Hypothalamus (tissue), 51 donors: ENCODE measurements around the gene MEP1B.
"Not testable (repeated sequence)": the region's sequence is repeated elsewhere in the genome, so short reads cannot be mapped to it uniquely, and the experiment has no call there.

ENCODE experiments used
- DNase-seq, 51 donors: peaks; one replicate each; lab custom pipeline; 2025; lab: John Stamatoyannopoulos, UW

The MEP1B gene

DNA sequence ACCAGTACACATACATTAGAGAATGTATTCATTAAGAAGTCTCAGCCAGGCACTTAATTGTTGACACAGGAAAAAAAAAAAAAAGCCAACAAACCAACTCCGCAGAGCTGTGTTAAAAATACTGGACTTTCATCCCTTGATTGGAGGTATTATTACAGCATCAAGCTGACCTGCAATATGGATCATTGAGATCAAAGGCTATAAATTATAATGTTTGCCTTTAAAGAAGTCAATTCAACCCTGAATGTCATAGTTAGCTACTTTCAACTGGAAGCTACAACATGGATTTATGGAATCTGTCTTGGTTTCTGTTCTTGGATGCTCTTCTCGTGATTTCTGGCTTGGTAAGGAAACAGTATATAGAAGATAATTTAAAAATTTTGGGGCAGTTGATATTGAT lies at the start of gene MEP1B:
Gene MEP1B, plus strand, starts transcription at position 250 of the 400 bp plus-strand sequence. Its CDS starts 32 bp downstream, at position 282.
- DNase-seq, result no peak

DNA sequence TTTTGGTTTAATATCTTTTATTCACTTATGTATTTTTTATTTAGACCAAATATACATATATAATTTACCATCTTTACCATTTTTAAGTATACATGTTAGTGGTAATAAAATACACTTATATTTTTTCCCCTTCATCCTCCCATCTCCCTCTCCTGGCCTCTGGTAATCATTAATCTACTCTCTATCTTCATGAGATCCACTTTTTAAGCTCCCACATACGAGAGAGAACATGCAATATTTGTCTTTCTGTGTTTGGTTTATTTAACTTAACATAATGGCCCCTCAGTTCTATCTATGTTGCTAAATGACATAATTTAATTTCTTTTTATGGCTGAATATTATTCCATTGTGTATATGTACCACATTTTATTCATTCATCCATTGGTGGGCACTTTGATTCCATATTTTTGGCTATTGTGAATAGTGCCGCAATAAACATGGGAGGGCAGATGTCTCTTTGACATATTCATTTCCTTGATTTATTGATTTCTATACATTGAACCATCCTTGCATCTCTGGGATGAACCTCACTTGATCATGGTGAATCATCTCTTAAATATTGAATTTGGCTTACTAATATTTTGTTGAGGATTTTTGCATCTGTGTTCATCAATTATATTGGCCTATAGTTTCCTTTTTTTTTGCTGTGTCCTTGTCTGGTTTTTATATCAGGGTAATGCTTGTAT lies 41.5 kb upstream of the MEP1B start:
- no peak for DNase-seq

DNA sequence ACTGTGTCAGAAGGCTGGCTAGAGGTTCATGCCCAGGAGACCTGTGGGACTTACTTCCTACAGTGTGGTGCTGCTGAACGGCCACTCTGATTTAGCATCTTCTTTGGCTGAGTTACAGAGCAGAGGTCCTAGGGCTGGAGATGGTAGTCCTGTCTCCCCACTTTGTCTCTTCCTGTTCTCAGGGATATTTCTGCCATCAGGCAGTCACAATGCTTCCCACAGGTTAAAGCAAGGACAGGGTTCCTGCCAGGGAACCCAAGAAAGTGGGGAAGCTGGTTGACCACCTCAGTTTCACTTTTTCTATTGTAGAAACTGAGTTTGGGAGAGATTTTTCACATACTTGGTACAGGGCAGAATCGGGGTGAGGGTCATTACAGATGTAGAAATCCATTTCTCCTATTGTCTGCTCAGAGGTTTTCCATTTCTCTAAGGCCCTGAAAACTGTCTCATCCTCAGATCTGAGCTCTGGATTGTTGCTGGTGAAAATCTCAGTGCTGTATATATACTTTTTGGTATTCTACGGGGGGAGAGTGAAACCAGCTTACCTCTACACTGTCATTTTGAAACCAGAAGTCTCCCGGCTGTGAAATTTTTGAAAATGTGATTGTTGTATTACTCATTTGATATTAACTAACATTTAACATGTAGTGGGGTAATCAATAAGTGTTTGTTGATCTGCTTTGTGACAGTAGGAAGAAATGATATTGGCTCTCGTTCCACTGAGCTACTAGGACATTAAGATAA lies 37.0 kb upstream of the MEP1B start:
- DNase-seq, result no peak

DNA sequence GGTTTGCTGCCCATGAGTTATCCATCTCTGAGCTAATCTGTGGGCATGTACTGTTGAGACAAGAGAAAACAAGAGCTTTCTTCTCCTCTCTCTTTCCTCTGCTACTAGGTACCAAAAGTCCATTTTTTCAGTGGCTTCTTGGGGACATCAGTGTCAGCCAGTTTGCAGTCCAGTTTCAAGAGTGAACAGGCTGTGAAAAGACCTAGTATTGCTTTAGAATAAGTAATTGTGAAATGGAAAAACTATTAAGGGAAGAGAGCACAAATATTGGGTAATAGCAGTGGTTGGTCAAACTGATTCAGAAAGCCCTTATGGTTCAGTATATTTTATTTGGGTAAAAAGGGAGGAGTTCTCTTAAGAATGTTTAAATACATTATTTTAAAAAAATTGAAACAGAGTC lies 33.0 kb upstream of the MEP1B start:
- DNase-seq, result no peak

DNA sequence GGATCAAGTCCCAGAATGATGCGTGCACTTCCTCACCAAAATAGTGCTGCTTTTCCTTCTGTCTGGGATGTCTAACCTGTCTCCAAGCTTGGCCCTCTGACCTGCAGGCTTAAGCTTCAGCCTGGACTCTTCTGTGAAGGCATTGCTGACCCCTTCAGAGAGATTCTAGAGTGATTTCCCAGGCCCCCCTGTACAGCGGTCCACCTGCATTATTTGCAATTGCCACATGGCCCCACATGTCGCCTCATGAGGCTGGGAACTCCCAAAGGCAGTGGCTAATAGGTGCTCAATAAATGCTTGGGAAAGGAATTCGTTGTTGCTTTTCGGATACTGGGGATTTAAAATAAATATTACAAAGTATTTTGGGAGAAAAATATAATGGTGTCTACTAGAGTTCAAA lies 32.3 kb upstream of the MEP1B start:
- no peak for DNase-seq

DNA sequence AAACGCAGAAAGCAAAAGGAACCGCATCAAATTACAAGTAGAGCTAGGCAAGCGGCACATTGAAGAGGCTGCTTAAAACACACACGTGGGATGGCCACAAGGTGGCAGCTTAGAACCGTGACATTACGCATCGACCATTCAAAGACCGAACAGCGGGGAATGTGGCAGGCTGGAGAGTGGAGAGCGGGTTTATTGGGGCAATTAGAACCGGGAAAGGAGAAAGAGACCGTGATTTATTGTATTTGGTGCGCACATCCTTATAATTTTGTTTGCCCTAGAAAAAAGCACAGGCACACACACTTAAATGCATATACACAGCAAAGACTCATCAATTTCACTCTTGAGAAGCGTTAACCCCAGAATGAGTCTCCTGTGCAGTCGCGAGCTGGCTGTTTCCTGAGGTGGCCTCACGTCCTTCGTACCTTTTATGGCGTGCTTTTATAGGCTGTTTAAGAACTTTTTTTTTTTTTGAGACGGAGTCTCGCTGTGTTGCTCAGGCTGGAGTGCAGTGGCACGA lies 31.7 kb upstream of the MEP1B start:
- peak in 49 of 51 donors; percentile 5 to 89 (median 56) for DNase-seq

DNA sequence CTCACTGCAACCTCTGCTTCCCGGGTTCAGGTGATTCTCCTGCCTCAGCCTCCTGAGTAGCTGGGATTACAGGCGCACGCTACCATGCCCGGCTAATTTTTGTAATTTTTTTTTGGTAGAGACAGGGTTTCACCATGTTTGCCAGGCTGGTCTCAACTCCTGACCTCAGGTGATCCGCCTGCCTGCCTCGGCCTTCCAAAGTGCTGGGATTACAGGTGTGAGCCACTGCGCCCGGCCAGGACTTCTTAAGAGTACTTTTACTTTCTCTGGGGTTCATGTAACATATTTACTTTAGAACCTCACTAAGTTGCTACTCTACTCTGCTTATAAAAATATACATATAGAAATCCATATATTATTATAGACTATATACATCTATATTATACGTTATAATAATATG lies 31.2 kb upstream of the MEP1B start:
- not testable (repeated sequence) for DNase-seq

DNA sequence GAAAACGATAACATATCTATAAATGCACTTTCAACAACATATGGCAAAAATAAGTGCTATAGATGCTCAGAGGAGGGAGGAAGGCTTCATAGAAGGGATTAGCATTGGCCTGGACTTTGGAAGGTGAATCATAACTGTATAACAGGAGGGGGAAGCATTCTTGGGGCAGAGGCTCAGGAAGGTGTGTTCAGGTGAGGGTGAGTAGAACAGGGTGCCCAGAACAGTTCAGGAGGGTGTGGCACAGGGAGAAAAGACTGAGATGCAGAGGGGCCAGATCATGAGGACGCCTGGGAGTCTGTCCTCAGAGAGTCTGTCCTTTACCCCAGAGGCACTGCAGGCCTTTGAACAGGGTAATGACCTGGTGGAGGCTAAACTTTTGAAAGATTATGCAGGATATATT lies 29.3 kb upstream of the MEP1B start:
- DNase-seq, result no peak

DNA sequence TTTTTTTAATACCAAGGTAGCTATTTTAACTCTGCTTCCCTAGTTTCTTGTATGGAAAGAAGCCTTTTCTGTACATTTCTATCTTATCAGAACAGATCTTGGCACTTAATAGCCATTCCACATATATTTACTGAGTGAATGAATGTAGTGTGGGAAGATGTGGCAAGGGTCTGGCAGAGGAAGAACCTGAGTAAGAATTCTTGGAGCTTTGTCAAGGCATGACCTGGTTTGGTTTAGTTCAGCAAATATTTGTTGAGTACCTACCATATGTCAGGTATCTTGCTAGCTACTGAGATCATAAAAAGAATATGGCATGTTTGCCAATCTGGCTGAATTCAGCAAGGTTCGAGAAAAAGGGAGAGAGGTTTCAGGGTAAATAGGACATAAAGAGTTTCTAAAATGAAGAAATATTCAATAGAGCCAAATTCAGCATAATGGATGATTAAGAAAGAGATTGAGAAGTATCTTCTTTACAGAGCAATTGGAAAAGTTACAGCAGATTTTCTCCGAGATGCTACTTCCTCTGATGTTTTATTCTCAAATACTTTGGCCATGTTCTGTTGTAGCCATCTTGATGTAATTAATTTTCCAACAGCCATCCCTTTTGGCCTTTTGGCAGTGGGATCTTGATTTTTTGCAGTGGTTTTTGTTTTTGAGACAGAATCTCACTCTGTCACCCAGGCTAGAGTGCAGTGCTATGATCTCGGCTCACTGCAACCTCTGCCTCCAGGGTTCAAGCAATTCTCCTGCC lies 21.7 kb upstream of the MEP1B start:
- DNase-seq, result no peak

DNA sequence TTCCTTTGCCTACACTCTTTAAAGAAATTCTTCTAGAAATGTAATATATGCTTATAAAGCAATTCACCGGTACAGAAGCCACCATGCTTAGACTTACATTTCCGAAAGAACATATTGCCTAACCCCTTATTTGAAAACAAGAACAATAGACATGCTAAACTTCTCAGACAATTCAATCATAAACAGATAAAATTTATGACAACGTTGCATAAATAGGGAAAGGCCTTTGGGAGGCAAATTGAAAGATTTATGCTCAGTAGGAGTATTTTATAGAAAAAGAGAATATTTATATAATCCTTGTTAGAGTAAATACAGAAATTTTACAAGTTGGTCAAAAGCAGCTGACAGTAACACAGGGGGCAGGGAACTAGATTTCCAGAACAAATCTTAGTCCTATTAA lies 16.2 kb upstream of the MEP1B start:
- no peak for DNase-seq

DNA sequence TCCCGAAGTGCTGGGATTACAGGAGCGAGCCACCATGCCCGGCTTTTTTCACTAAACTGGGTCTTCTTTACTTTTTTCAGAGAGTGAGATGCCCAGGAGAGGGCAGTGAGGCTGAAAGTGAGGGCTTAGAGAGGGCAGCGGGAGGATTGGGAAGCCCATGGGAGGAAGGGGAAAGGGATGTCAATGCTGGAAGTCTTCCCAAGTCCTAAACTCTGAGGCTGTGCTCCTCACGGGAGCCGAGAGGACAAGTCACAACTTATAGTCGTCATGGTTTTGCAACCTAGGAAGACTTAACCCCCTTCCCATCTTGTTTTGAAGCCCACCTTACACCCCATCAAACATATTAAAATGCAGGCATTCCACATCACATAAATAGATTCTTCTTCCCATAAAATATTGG lies 15.1 kb upstream of the MEP1B start:
- DNase-seq, result no peak

DNA sequence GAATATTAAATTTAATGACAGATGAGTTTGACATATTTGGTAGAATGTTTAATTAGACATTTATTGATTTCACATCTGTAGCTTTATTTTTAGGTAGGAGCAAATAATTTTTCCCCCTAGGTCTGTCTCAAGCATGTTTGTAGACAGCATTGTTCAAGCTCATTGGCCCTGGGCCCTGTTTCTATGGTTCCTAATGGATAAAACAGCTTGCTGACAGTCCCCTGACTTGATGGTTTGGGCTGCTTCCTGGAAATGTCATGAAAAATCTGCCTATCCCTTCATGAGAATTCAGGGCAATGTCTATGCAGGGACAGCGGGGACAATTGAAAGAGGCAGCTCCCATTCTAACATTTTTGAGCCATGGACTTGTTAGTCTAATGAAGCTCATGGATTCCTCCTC lies 14.6 kb upstream of the MEP1B start:
- DNase-seq, result peak in 18 of 51 donors; percentile 2 to 41 (median 8)

DNA sequence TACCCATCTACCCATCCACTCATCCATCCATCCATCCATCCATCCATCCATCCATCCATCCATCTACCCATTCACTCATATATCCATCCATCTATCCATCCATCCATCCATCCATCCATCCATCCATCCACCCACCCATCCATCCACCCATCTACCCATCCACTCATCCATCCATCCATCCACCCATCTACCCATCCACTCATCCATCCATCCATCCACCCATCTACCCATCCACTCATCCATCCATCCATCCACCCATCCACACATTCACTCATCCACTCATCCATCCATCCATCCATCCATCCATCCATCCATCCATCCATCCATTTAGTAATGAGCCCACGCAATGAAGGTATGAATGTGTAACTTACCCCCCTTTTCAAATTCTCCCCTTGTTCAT lies 13.1 kb upstream of the MEP1B start:
- not testable (repeated sequence) for DNase-seq

DNA sequence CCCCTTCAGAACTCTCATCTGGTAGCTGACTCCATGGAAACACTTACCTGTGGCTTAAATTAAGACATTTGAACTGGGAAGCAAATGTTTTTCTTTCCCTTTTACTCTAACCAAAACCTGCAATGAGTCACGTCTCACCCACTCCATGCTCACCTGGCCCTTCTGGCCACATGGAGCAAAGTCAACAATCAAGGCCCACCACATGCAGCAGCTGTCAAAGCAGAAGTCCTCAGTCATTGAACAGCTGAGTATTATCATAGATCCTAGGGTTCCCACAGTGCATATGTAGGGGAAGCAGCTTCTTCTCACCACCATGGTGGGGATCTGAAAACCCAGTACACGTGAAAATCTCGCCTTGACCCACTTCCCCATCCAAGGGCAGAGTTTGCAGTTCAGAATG lies 12.3 kb upstream of the MEP1B start:
- DNase-seq, result no peak

DNA sequence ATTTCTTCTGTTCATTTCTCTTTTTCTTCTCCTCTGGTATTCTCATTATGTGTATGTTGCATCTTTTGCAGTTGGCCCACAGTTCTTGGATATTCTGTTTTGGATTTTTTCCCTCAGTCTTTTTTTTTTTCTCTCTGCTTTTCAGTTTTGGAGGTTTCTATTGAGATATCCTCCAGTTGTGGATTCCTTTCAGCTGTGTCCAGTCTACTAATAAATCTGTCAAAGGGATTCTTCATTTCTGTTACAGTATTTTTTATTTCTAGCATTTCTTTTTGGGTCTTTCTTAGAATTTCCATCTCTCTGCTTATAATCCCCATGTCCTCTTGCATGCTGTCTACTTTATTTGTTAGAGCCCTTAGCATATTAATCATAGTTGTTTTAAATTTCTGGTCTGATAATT lies 6.3 kb upstream of the MEP1B start:
- no peak for DNase-seq

DNA sequence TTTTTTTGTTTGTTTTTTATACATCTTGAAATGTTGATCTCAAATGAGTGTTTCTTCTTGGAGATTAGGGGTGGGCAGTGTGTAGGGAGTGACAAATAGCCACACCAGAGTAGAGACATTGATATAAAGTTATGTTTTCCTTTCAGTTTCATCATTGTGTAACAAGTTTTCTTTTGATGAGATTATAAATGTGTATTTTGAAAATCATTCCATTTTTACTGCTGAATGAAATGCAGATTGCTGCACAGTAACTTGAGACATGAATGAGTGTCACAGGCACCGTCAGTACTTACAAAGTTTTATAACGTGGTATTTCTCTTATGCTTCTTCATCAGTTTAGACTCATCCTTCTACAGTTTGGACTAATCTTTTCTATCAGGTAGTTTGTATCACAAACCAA lies 370 bp downstream of the MEP1B start:
- no peak for DNase-seq

DNA sequence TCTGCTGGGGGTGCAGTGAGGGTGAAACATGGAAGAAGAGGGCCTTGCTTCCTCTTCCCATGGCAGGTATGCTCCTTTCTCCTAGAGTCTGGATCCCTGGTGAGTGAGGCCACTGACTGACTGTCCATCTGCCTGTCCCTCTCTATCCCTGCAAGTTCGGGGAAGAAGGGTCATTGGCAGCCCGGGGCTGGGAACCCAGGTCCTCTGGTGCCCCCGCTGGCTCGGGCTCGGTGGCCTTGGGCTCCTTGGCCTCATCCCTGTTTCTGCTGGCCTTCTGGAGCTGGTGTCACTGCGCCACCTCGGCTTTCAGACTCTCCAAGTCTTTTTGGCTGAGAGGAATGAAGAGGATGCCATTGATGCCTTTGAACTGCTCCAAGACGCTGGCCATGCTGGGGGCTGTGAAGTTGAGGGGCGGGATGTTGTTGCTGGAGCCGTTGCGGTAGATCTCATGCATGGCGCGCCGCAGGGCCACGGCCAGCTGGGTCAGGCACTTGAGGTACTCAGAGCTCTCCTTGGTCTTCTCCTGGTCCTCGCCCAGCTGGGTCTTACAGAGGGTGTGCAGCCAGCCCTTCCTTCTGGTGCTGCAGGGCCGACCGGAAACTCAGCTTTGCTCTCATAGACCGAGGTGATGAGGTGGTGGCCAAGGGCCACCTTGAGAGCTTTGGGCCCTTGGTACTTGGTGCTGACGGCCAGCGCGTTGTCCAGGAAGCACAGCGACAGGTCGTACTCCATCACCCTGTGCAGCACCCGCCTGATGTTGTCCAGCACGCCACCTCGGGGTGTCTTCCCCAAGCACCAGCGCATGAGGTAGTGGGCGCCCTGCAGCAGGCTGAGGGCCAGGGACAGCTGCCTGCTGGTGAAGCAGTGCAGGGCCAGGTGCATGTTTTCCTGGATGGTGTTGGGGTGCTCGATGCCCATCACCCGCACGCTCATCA lies 6.3 kb downstream of the MEP1B start:
- no peak for DNase-seq

DNA sequence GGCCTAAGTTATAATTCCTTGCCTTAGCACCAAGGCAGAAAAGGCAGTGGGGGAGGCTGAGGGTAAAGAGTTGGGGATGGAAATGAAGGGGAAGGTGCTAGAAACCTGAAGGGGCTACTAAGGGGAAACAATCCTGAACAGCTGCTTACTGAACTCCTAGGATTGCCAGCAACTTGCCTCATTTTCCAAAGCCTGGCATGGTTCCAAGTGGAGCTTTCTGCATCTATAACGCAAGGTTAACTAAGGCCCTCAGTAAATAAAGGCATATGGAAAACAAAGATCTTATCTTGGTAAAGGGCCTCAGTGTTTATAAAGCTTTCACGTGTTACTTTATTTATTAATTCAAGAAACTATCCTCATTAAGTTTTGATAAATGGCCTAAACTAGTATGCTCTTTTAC lies 10.9 kb downstream of the MEP1B start:
- DNase-seq, result no peak

DNA sequence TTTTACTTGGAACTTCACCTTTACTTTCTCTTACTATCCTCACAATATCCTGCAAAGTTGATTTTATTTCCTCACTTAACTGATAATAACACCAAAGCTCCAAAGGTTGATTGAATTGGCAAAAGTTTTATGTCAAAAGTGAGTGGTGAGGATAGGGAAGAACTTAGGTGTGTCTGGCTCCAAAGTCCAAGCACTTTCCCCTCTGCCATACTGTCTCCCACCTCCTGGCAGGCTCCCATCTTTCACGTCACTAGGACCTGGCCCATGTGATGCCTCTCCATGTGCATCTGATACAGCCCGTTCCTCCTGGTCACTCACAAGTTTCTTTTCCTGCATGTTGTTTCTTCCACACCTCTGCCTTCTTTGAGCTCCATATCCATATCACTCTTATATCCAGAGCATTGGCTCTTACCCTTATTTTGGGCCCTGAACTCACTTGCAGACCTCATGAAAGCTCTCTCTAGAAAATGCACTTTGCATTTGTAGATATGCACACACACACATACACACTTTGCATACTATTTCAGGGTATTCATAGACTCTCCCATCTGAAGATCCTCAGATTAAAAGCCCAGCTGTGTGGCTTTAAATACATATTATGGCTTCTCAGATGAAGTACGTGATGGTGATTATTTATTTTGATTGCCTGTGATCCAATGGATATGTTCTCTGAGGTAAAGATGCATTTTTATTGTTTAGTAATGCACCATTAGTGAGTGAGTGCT lies 12.3 kb downstream of the MEP1B start:
- no peak for DNase-seq

DNA sequence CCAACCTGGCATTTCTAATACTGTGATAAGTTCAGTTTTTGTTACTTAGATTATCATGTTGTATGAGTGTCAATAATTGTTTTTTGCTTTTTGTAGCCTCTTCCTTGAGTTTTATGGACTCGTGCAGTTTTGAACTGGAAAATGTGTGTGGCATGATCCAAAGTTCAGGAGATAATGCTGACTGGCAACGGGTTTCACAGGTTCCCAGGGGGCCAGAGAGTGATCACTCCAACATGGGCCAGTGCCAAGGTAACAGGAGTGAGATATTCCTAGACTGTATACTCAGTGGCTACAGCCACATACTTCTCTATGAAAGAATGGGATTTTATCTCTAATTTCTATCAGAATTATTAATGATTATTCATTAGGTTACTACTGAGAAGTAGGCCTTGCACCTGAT lies 18.2 kb downstream of the MEP1B start:
- no peak for DNase-seq
